Activated CD4-positive, alpha-beta T cell treated with anti-CD3 and anti-CD28 coated beads, Interleukin-2, amount 10 ng/mL, durations not matched to agents 7 days and 5 days (primary cell): Measurements from ENCODE around the gene NALCN. TPM values are rescaled to one million over a fixed set of nuclear protein-coding genes. Genes with fewer than 3 reads are reported as not detected.

Experiments
- CTCF ChIA-PET: fragments of 350-600 bp; sonication (Branson Sonifier 250); formaldehyde crosslinking; loops from one replicate; lab custom pipeline; 2021; ENCODE audit warnings: antibody characterized with exemption; lab: Charles Lee
- POLR2A ChIA-PET: fragments of 350-600 bp; sonication (Branson Sonifier 250); formaldehyde crosslinking; loops from one replicate; lab custom pipeline; 2021; ENCODE audit warnings: antibody characterized with exemption; lab: Charles Lee
- DNase-seq: peaks from one replicate; pipeline ENCODE4 v3.0.0-alpha.2; 2020
- H3K27ac Mint-ChIP-seq: one replicate; pipeline ENCODE4 v1.8.0; 2021; ENCODE audit warnings: mild to moderate bottlenecking, moderate library complexity, mixed read lengths
- H3K27me3 Mint-ChIP-seq: one replicate; pipeline ENCODE4 v1.8.0; 2021; ENCODE audit warnings: mixed read lengths
- H3K36me3 Mint-ChIP-seq: one replicate; pipeline ENCODE4 v1.8.0; 2021; ENCODE audit warnings: low read depth, mixed read lengths
- H3K4me1 Mint-ChIP-seq: one replicate; pipeline ENCODE4 v1.8.0; 2021; ENCODE audit warnings: mixed read lengths
- H3K4me3 Mint-ChIP-seq: one replicate; pipeline ENCODE4 v1.8.0; 2021; ENCODE audit warnings: mild to moderate bottlenecking, moderate library complexity, mixed read lengths
- H3K9me3 Mint-ChIP-seq: one replicate; pipeline ENCODE4 v1.8.0; 2021; ENCODE audit warnings: mixed read lengths
- total RNA-seq, 2 experiments: library from RNA; stranded (reverse); gene quantifications; one replicate each; pipeline ENCODE4 v1.2.3, GENCODE V29; 2021

Gene NALCN
- total RNA-seq, 2 experiments from 2014 or later: not detected

- DNase-seq: no peak
- H3K9me3 Mint-ChIP-seq: no peaks in the 10 kb centered on the region
- H3K4me1 Mint-ChIP-seq: no peaks in the 10 kb centered on the region
- CTCF ChIA-PET: interaction anchor here (0.6 kb wide), 1 partner anchor 296 kb away, joined by 3 read pairs; no protein-coding TSS in a partner anchor
- H3K27ac Mint-ChIP-seq: no peak overlapping the region
- peaks cover 11% of the 10 kb centered on the region for H3K27me3 Mint-ChIP-seq
- no peak overlapping the region for H3K4me3 Mint-ChIP-seq
- H3K36me3 Mint-ChIP-seq: no peaks in the 10 kb centered on the region
- POLR2A ChIA-PET: no interaction called here
These were observed 390.0 kb downstream of the NALCN start for GRCh38 chr13:101026328-101026727.

GRCh38 chr13:101025925-101026324 lies 390.4 kb downstream of the NALCN start:
- Mint-ChIP-seq H3K27ac (no peak overlapping the region), H3K9me3 (no peaks in the 10 kb centered on the region), H3K36me3 (no peaks in the 10 kb centered on the region), H3K27me3 (peaks cover 9% of the 10 kb centered on the region), H3K4me3 (no peak overlapping the region), H3K4me1 (no peaks in the 10 kb centered on the region)
- ChIA-PET CTCF (no interaction called here), POLR2A (no interaction called here)
- no peak for DNase-seq

- peaks cover 8% of the 10 kb centered on the region for H3K27me3 Mint-ChIP-seq
These were observed 390.8 kb downstream of the NALCN start for GRCh38 chr13:101025519-101025918.

GRCh38 chr13:101019126-101019525 lies 397.2 kb downstream of the NALCN start:
- no peak for DNase-seq
- no peaks in the 10 kb centered on the region for H3K9me3 Mint-ChIP-seq
- ChIA-PET POLR2A (no interaction called here), CTCF (no interaction called here)
- no peak overlapping the region for H3K4me3 Mint-ChIP-seq
- no peaks in the 10 kb centered on the region for H3K4me1 Mint-ChIP-seq
- no peak overlapping the region for H3K27ac Mint-ChIP-seq
- H3K36me3 Mint-ChIP-seq: no peaks in the 10 kb centered on the region
- H3K27me3 Mint-ChIP-seq: peaks cover 2% of the 10 kb centered on the region

More at GRCh38 chr13:101025519-101025918, 390.8 kb downstream of the NALCN start:
- Mint-ChIP-seq H3K27ac (no peak overlapping the region), H3K36me3 (no peaks in the 10 kb centered on the region), H3K4me3 (no peak overlapping the region), H3K4me1 (no peaks in the 10 kb centered on the region), H3K9me3 (no peaks in the 10 kb centered on the region)
- CTCF ChIA-PET: no interaction called here
- POLR2A ChIA-PET: no interaction called here
- DNase-seq: no peak

GRCh38 chr13:101018720-101019119 lies 397.6 kb downstream of the NALCN start:
- no peaks in the 10 kb centered on the region for H3K36me3 Mint-ChIP-seq
- POLR2A ChIA-PET: no interaction called here
- H3K4me1 Mint-ChIP-seq: no peaks in the 10 kb centered on the region

GRCh38 chr13:101017123-101017872 lies 399.0 kb downstream of the NALCN start:
- H3K9me3 Mint-ChIP-seq: no peaks in the 10 kb centered on the region
- no peak for DNase-seq
- H3K27ac Mint-ChIP-seq: no peak overlapping the region
- no peak overlapping the region for H3K4me3 Mint-ChIP-seq
- no peaks in the 10 kb centered on the region for H3K4me1 Mint-ChIP-seq
- no peaks in the 10 kb centered on the region for H3K36me3 Mint-ChIP-seq
- ChIA-PET CTCF (no interaction called here), POLR2A (no interaction called here)
- peaks cover 2% of the 10 kb centered on the region for H3K27me3 Mint-ChIP-seq

More at GRCh38 chr13:101018720-101019119, 397.6 kb downstream of the NALCN start:
- Mint-ChIP-seq H3K27me3 (peaks cover 2% of the 10 kb centered on the region), H3K27ac (no peak overlapping the region), H3K4me3 (no peak overlapping the region), H3K9me3 (no peaks in the 10 kb centered on the region)
- no peak for DNase-seq
- CTCF ChIA-PET: no interaction called here

- POLR2A ChIA-PET: no interaction called here
- CTCF ChIA-PET: no interaction called here
- no peaks in the 10 kb centered on the region for H3K36me3 Mint-ChIP-seq
These were observed 399.8 kb downstream of the NALCN start for GRCh38 chr13:101016475-101016874.

GRCh38 chr13:101013245-101013644 lies 403.1 kb downstream of the NALCN start:
- Mint-ChIP-seq H3K9me3 (no peaks in the 10 kb centered on the region), H3K4me3 (no peak overlapping the region), H3K27me3 (peaks cover 3% of the 10 kb centered on the region), H3K27ac (no peak overlapping the region), H3K36me3 (no peaks in the 10 kb centered on the region), H3K4me1 (no peaks in the 10 kb centered on the region)
- CTCF ChIA-PET: no interaction called here
- POLR2A ChIA-PET: no interaction called here
- DNase-seq: no peak

More at GRCh38 chr13:101016475-101016874, 399.8 kb downstream of the NALCN start:
- peaks cover 2% of the 10 kb centered on the region for H3K27me3 Mint-ChIP-seq
- H3K4me3 Mint-ChIP-seq: no peak overlapping the region
- H3K9me3 Mint-ChIP-seq: no peaks in the 10 kb centered on the region
- no peaks in the 10 kb centered on the region for H3K4me1 Mint-ChIP-seq
- DNase-seq: no peak
- no peak overlapping the region for H3K27ac Mint-ChIP-seq

GRCh38 chr13:101010100-101010499 lies 406.2 kb downstream of the NALCN start:
- no peaks in the 10 kb centered on the region for H3K9me3 Mint-ChIP-seq
- no peaks in the 10 kb centered on the region for H3K36me3 Mint-ChIP-seq
- H3K27ac Mint-ChIP-seq: no peak overlapping the region
- no peak for DNase-seq
- ChIA-PET CTCF (no interaction called here), POLR2A (no interaction called here)
- H3K4me1 Mint-ChIP-seq: no peaks in the 10 kb centered on the region
- peaks cover 1% of the 10 kb centered on the region for H3K27me3 Mint-ChIP-seq
- no peak overlapping the region for H3K4me3 Mint-ChIP-seq

GRCh38 chr13:101007245-101007644 lies 409.1 kb downstream of the NALCN start:
- ChIA-PET CTCF (no interaction called here), POLR2A (no interaction called here)
- H3K27me3 Mint-ChIP-seq: peaks cover 1% of the 10 kb centered on the region
- no peaks in the 10 kb centered on the region for H3K9me3 Mint-ChIP-seq
- DNase-seq: no peak
- no peaks in the 10 kb centered on the region for H3K4me1 Mint-ChIP-seq
- H3K27ac Mint-ChIP-seq: no peak overlapping the region
- no peaks in the 10 kb centered on the region for H3K36me3 Mint-ChIP-seq
- H3K4me3 Mint-ChIP-seq: no peak overlapping the region

Other genes with a start within 250 kb of the NALCN start
- not detected for gene ITGBL1, start 36.2 kb upstream of the NALCN start, total RNA-seq